Activated naive CD8-positive, alpha-beta T cell (primary cell): Measurements from ENCODE around the gene S100A3.

Source experiments
- H3K27ac Mint-ChIP-seq: one replicate; pipeline ENCODE4 v1.8.0; 2021; ENCODE audit warnings: mixed read lengths
- H3K27me3 Mint-ChIP-seq: one replicate; pipeline ENCODE4 v1.8.0; 2021; ENCODE audit warnings: mixed read lengths
- H3K36me3 Mint-ChIP-seq: one replicate; pipeline ENCODE4 v1.8.0; 2021; ENCODE audit warnings: mixed read lengths
- H3K4me1 Mint-ChIP-seq: one replicate; pipeline ENCODE4 v1.8.0; 2021; ENCODE audit warnings: low read depth, mixed read lengths
- H3K4me3 Mint-ChIP-seq: one replicate; pipeline ENCODE4 v1.8.0; 2021; ENCODE audit warnings: mild to moderate bottlenecking, mixed read lengths
- H3K9me3 Mint-ChIP-seq: one replicate; pipeline ENCODE4 v1.8.0; 2021; ENCODE audit warnings: low read depth, mixed read lengths

S100A3 gene

DNA sequence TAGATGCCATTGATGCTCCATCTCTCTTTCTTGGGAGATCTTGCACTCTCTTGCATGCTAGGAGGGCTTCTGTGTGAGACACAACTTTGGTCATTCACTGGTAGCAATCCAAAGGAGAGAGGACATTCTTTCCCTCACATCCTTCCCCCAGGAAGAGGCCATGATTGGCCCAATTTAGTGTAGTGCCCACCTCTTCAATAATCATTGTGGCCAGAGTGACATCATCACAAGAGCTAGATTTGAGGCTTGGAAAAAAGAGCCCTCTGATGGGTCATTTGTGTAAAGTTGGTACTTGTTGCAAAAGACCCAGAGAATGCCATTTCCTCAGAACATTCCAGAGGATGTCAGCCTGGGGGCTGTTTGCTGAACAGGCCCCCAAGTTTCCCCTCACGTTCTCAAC is 43.5 kb downstream of the S100A3 start:
- H3K4me3 Mint-ChIP-seq: no peak overlapping the region
- no peaks in the 10 kb centered on the region for H3K27me3 Mint-ChIP-seq
- no peak overlapping the region for H3K27ac Mint-ChIP-seq
- H3K9me3 Mint-ChIP-seq: no peaks in the 10 kb centered on the region
- H3K4me1 Mint-ChIP-seq: no peaks in the 10 kb centered on the region
- H3K36me3 Mint-ChIP-seq: no peaks in the 10 kb centered on the region

DNA sequence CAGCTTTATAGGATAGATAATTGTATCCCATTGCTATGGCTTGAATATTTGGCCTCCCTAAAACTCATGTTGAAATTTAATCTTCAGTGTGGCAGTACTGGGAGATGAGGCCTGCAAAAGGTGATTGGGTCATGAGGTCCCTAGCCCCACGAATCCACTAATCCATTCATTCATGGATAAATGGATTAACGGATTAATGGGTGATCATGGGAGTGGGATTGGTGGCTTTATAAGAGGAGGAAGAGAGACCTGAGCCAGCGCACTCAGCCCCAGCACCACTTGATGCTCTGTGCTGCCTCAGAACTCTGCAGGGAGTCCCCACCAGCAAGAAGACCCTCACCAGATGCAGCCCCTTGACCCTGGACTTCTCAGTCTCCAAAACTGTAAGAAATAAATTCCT is 45.3 kb downstream of the S100A3 start:
- no peaks in the 10 kb centered on the region for H3K36me3 Mint-ChIP-seq
- H3K4me1 Mint-ChIP-seq: no peaks in the 10 kb centered on the region
- no peak overlapping the region for H3K4me3 Mint-ChIP-seq

DNA sequence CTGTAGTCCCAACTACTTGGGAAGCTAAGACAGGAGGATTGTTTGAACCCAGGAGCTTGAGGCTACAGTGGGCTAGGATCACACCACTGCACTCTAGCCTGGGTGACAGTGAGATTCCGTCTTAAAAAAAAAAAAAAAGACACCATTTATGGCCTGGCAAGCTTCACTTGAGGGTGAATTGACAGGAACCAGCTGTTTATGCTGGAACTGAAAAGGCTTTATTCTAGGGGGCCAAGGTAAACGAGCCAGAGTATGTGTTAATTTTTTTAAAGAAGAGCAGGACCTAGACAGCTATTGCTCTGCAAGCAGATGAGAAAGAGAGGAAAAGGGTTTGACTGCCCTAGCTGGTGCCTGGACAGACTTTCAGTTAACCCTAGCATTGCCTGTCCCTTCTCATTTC is 50.3 kb downstream of the S100A3 start:
- peaks cover 7% of the 10 kb centered on the region for H3K27me3 Mint-ChIP-seq
- H3K4me3 Mint-ChIP-seq: no peak overlapping the region
- H3K27ac Mint-ChIP-seq: no peak overlapping the region
- H3K4me1 Mint-ChIP-seq: no peaks in the 10 kb centered on the region
- no peaks in the 10 kb centered on the region for H3K36me3 Mint-ChIP-seq
- H3K9me3 Mint-ChIP-seq: no peaks in the 10 kb centered on the region

More for the DNA sequence above, 45.3 kb downstream of the S100A3 start:
- H3K27ac Mint-ChIP-seq: no peak overlapping the region
- H3K27me3 Mint-ChIP-seq: no peaks in the 10 kb centered on the region
- H3K9me3 Mint-ChIP-seq: no peaks in the 10 kb centered on the region
